WTC11 (cell line): Measurements from ENCODE around the gene SLC27A5. TPM values are rescaled to one million over a fixed set of nuclear protein-coding genes. Genes with fewer than 3 reads are reported as not detected.

Experiments
- ATAC-seq: fragments of 200-7000 bp; cut with Tn5 transposase; 2 replicates; pipeline ENCODE4 v1.10.0; 2021; ENCODE audit warnings: mild to moderate bottlenecking, moderate library complexity
- CTCF ChIA-PET: fragments of 300-600 bp; sonication (Branson Sonifier 250); formaldehyde crosslinking; loops from one replicate; lab custom pipeline; 2021; ENCODE audit warnings: antibody characterized with exemption; lab: Charles Lee
- POLR2A ChIA-PET: fragments of 350-600 bp; sonication (Branson Sonifier 250); formaldehyde crosslinking; loops from one replicate; lab custom pipeline; 2021; ENCODE audit warnings: antibody characterized with exemption; lab: Charles Lee
- DNase-seq: peaks from one replicate; pipeline ENCODE4 v3.0.0; 2021; ENCODE audit warnings: low spot score
- H3K27ac Mint-ChIP-seq: 2 replicates; pipeline ENCODE4 v1.8.0; 2021; ENCODE audit warnings: mixed read lengths
- H3K27me3 Mint-ChIP-seq: 2 replicates; pipeline ENCODE4 v1.8.0; 2021; ENCODE audit warnings: low read depth, mild to moderate bottlenecking, moderate library complexity, mixed read lengths
- H3K36me3 Mint-ChIP-seq: 2 replicates; pipeline ENCODE4 v1.8.0; 2021; ENCODE audit warnings: mixed read lengths
- H3K4me1 Mint-ChIP-seq: 2 replicates; pipeline ENCODE4 v1.8.0; 2022; ENCODE audit warnings: mixed read lengths
- H3K4me3 Mint-ChIP-seq: 2 replicates; pipeline ENCODE4 v1.8.0; 2021; ENCODE audit warnings: mild to moderate bottlenecking, moderate library complexity, mixed read lengths
- H3K9me3 Mint-ChIP-seq: 2 replicates; pipeline ENCODE4 v1.8.0; 2021; ENCODE audit warnings: mixed read lengths
- AFF4 ChIP-seq: sonication (generic); formaldehyde crosslinking; IDR thresholded peaks from 2 replicates; pipeline ENCODE4 v1.8.1; 2023; ENCODE audit warnings: mild to moderate bottlenecking, missing genetic modification reagents, borderline replicate concordance
- AR ChIP-seq: fragments of 250-450 bp; sonication (Bioruptor Pico); IDR thresholded peaks from 2 replicates; pipeline ENCODE4 v1.9.0; 2021; ENCODE audit warnings: mild to moderate bottlenecking
- CREB1 ChIP-seq: sonication (generic); formaldehyde crosslinking; IDR thresholded peaks from 2 replicates; pipeline ENCODE4 v1.8.0; 2023; ENCODE audit warnings: mild to moderate bottlenecking, missing genetic modification reagents
- EMX1 ChIP-seq: fragments of 250-450 bp; sonication (Bioruptor Pico); IDR thresholded peaks from 2 replicates; pipeline ENCODE4 v1.8.0; 2021; ENCODE audit warnings: mild to moderate bottlenecking
- ETV6 ChIP-seq: sonication (generic); formaldehyde crosslinking; IDR thresholded peaks from 2 replicates; pipeline ENCODE4 v1.8.1; 2022; ENCODE audit warnings: mild to moderate bottlenecking, missing genetic modification reagents
- FOXK1 ChIP-seq: sonication (generic); formaldehyde crosslinking; IDR thresholded peaks from 2 replicates; pipeline ENCODE4 v1.8.0; 2022; ENCODE audit warnings: mild to moderate bottlenecking, moderate library complexity, missing genetic modification reagents
- FOXP1 ChIP-seq: sonication (generic); formaldehyde crosslinking; IDR thresholded peaks from 2 replicates; pipeline ENCODE4 v1.8.0; 2022; ENCODE audit warnings: missing genetic modification reagents, mild to moderate bottlenecking, moderate library complexity, borderline replicate concordance
- IRF1 ChIP-seq: sonication (generic); formaldehyde crosslinking; IDR thresholded peaks from 2 replicates; pipeline ENCODE4 v1.8.0; 2023; ENCODE audit warnings: missing genetic modification reagents
- MXD4 ChIP-seq: fragments of 250-450 bp; sonication (Bioruptor Pico); IDR thresholded peaks from 2 replicates; pipeline ENCODE4 v1.8.0; 2021; ENCODE audit warnings: mild to moderate bottlenecking, moderate library complexity, borderline replicate concordance
- PRDM15 ChIP-seq: sonication (generic); formaldehyde crosslinking; IDR thresholded peaks from 2 replicates; pipeline ENCODE4 v1.8.0; 2022; ENCODE audit warnings: missing genetic modification reagents
- SMAD3 ChIP-seq: sonication (generic); formaldehyde crosslinking; IDR thresholded peaks from 2 replicates; pipeline ENCODE4 v1.8.0; 2022; ENCODE audit warnings: missing genetic modification reagents, mild to moderate bottlenecking, borderline replicate concordance
- SMAD4 ChIP-seq: sonication (generic); formaldehyde crosslinking; IDR thresholded peaks from 2 replicates; pipeline ENCODE4 v1.8.0; 2022; ENCODE audit warnings: mild to moderate bottlenecking, missing genetic modification reagents
- SOX15 ChIP-seq: fragments of 250-450 bp; sonication (Bioruptor Pico); IDR thresholded peaks from 2 replicates; pipeline ENCODE4 v1.9.0; 2021; ENCODE audit warnings: mild to moderate bottlenecking
- TEAD1 ChIP-seq: sonication (generic); formaldehyde crosslinking; IDR thresholded peaks from 2 replicates; pipeline ENCODE4 v1.8.0; 2022; ENCODE audit warnings: mild to moderate bottlenecking, missing genetic modification reagents
- TEAD4 ChIP-seq: sonication (generic); formaldehyde crosslinking; IDR thresholded peaks from 2 replicates; pipeline ENCODE4 v1.8.0; 2022; ENCODE audit warnings: mild to moderate bottlenecking, missing genetic modification reagents
- ZBTB21 ChIP-seq: sonication (generic); formaldehyde crosslinking; IDR thresholded peaks from 2 replicates; pipeline ENCODE4 v1.8.1; 2023; ENCODE audit warnings: mild to moderate bottlenecking, missing genetic modification reagents, borderline replicate concordance
- ZNF121 ChIP-seq: sonication (generic); formaldehyde crosslinking; IDR thresholded peaks from 2 replicates; pipeline ENCODE4 v1.8.0; 2023; ENCODE audit warnings: missing genetic modification reagents
- ZNF219 ChIP-seq: sonication (generic); formaldehyde crosslinking; IDR thresholded peaks from 2 replicates; pipeline ENCODE4 v1.8.0; 2023; ENCODE audit warnings: missing genetic modification reagents, mild to moderate bottlenecking, borderline replicate concordance
- ZNF232 ChIP-seq: sonication (generic); formaldehyde crosslinking; IDR thresholded peaks from 2 replicates; pipeline ENCODE4 v1.8.0; 2022; ENCODE audit warnings: mild to moderate bottlenecking, missing genetic modification reagents
- ZNF396 ChIP-seq: fragments of 250-450 bp; sonication (Bioruptor Pico); IDR thresholded peaks from 2 replicates; pipeline ENCODE4 v1.8.0; 2021; ENCODE audit warnings: mild to moderate bottlenecking, moderate library complexity, borderline replicate concordance
- ZNF416 ChIP-seq: fragments of 250-450 bp; sonication (Bioruptor Pico); IDR thresholded peaks from 2 replicates; pipeline ENCODE4 v1.9.0; 2021; ENCODE audit warnings: mild to moderate bottlenecking, inconsistent platforms
- ZNF532 ChIP-seq: fragments of 250-450 bp; sonication (Bioruptor Pico); IDR thresholded peaks from 2 replicates; pipeline ENCODE4 v1.9.0; 2021; ENCODE audit warnings: mild to moderate bottlenecking, borderline replicate concordance
- ZNF671 ChIP-seq: fragments of 250-450 bp; sonication (Bioruptor Pico); IDR thresholded peaks from 2 replicates; pipeline ENCODE4 v1.8.0; 2021; ENCODE audit warnings: mild to moderate bottlenecking
- total RNA-seq: library from RNA; stranded (reverse); gene quantifications from 3 replicates; pipeline ENCODE4 v1.2.3, GENCODE V29; 2021

SLC27A5 gene
- total RNA-seq, 1 experiment from 2014 or later: 21.9 TPM

- peak; percentile 99 for DNase-seq
- H3K27ac Mint-ChIP-seq: no peak within 1 kb of the TSS; the same call in 1 of the 2 replicates
- H3K27me3 Mint-ChIP-seq: peaks cover 28% of the 10 kb centered on the region
- no peaks in the 10 kb centered on the region for H3K9me3 Mint-ChIP-seq
- H3K4me3 Mint-ChIP-seq: peak within 1 kb of the TSS; percentile 73
- ATAC-seq: peak; percentile 91
- H3K36me3 Mint-ChIP-seq: no peaks in the 10 kb centered on the region
- H3K4me1 Mint-ChIP-seq: peaks cover 12% of the 10 kb centered on the region
- CTCF ChIA-PET: interaction anchor here (0.6 to 1.3 kb wide), 4 partner anchors 17 to 128 kb away, joined by 3 to 4 read pairs (median 3); no protein-coding TSS in a partner anchor
- POLR2A ChIA-PET: no interaction called here
- TF ChIP-seq SOX15 (CRISPR knock-in tag) (no peak), SMAD4 (CRISPR knock-in tag) (no peak), TEAD4 (0 out of 2 replicates have a peak, but pooled peaks have one; percentile 32), TEAD1 (CRISPR knock-in tag) (peak; percentile 52; the same call in 1 of the 2 replicates), SMAD3 (CRISPR knock-in tag) (no peak), PRDM15 (CRISPR knock-in tag) (no peak), CREB1 (CRISPR knock-in tag) (no peak), MXD4 (no peak), ZBTB21 (CRISPR knock-in tag) (no peak), FOXK1 (CRISPR knock-in tag) (peak; percentile 93), EMX1 (CRISPR knock-in tag) (no peak), ETV6 (CRISPR knock-in tag) (no peak), ZNF232 (CRISPR knock-in tag) (no peak), AFF4 (CRISPR knock-in tag) (no peak), IRF1 (CRISPR knock-in tag) (no peak), FOXP1 (no peak), ZNF671 (CRISPR knock-in tag) (no peak), AR (CRISPR knock-in tag) (no peak), ZNF396 (no peak), ZNF121 (no peak), ZNF532 (no peak), ZNF219 (CRISPR knock-in tag) (no peak), ZNF416 (CRISPR knock-in tag) (no peak)
These were observed 44.8 kb downstream of the SLC27A5 start, which contains the start of gene ZNF324 for GRCh38 chr19:58466760-58467589. Gene ZNF324 (plus strand): TSS chr19:58467080. CDS start chr19:58469186, 2,106 bp downstream.
